Lung (tissue), 12 donors: ENCODE results near the gene UBASH3B. TPM values are rescaled to one million over a fixed set of nuclear protein-coding genes. Genes with fewer than 3 reads are reported as not detected.

Experiments
- ATAC-seq: fragments of 200-7000 bp; cut with Tn5 transposase; one replicate; pipeline ENCODE4 v1.9.1; 2020; ENCODE audit warnings: moderate number of reproducible peaks; ENCODE audit not compliant: insufficient read depth, low FRiP score
- DNase-seq, 3 donors: peaks; one replicate each; pipeline ENCODE4 v3.0.0-alpha.2; 2013 to 2017
- H3K27ac ChIP-seq, 2 donors: one replicate each; pipeline ENCODE4 v1.5.1; 2013; ENCODE audit warnings: mild to moderate bottlenecking in 2 of 2, moderate library complexity in 2 of 2, control low read depth in 1 of 2, inconsistent platforms in 1 of 2, low read depth in 1 of 2, low read length in 1 of 2
- H3K27me3 ChIP-seq, 3 donors: one replicate each; pipeline ENCODE4 v1.5.1; 2013; ENCODE audit warnings: low read length in 2 of 3; ENCODE audit not compliant: control insufficient read depth in 3 of 3, insufficient read depth in 3 of 3
- H3K36me3 ChIP-seq, 4 donors: one replicate each; pipeline ENCODE4 v1.5.1; 2013; ENCODE audit warnings: low read length in 4 of 4, mild to moderate bottlenecking in 1 of 4, moderate library complexity in 1 of 4; ENCODE audit not compliant: control insufficient read depth in 4 of 4, insufficient read depth in 4 of 4
- H3K4me1 ChIP-seq, 5 donors: one replicate each; pipeline ENCODE4 v1.5.1; 2013; ENCODE audit warnings: low read length in 5 of 5, mild to moderate bottlenecking in 2 of 5, moderate library complexity in 1 of 5; ENCODE audit not compliant: control insufficient read depth in 5 of 5, insufficient read depth in 5 of 5
- H3K4me3 ChIP-seq: one replicate; pipeline ENCODE4 v1.5.1; 2013; ENCODE audit warnings: mild to moderate bottlenecking, control low read depth, moderate library complexity
- H3K9ac ChIP-seq, 2 donors: one replicate each; pipeline ENCODE4 v1.5.1; 2013; ENCODE audit warnings: low read length in 2 of 2, control low read depth in 1 of 2; ENCODE audit not compliant: insufficient read depth in 1 of 2
- H3K9me3 ChIP-seq, 4 donors: one replicate each; pipeline ENCODE4 v1.5.1; 2013; ENCODE audit warnings: low read length in 3 of 4, mild to moderate bottlenecking in 1 of 4, moderate library complexity in 1 of 4; ENCODE audit not compliant: control insufficient read depth in 4 of 4, insufficient read depth in 3 of 4
- WGBS, 2 donors: extraction: QIAGEN DNeasy Blood & Tissue Kit; methylation state at CpG; one replicate each; pipeline ENCODE4 v1.1.7; 2013; 5-methylcytosine and 5-hydroxymethylcytosine counted together
- polyA plus RNA-seq, 2 donors: library from polyadenylated mRNA; stranded (reverse); fragments of 200-250 nt; gene quantifications; one replicate each; pipeline ENCODE4 v1.2.1, GENCODE V29; 2013
- total RNA-seq, 2 donors: library from RNA; depleted of rRNA in 1 of 2; stranded (reverse); fragments of >200 nt in 1 of 2; gene quantifications; one replicate each; pipeline ENCODE4 v1.2.1, GENCODE V29; 2014 to 2021
- TF ChIP-seq, protein P1 (sequence below): IDR thresholded peaks from 2 replicates; pipeline ENCODE4 v1.5.1; 2012; ENCODE audit warnings: mild to moderate bottlenecking; ENCODE audit errors: control extremely low read depth, extremely low read depth
- donor health status: control.
- donor health status: control.
- donor health status: Bipolar disorder and iron deficiency.
- donor health status: healthy.
- donor health status: DM: yes; HTN: yes; CAD: no.

UBASH3B gene
- total and polyA plus RNA-seq, 4 donors = 5.8 to 51.2 (median 12.4) TPM

DNA sequence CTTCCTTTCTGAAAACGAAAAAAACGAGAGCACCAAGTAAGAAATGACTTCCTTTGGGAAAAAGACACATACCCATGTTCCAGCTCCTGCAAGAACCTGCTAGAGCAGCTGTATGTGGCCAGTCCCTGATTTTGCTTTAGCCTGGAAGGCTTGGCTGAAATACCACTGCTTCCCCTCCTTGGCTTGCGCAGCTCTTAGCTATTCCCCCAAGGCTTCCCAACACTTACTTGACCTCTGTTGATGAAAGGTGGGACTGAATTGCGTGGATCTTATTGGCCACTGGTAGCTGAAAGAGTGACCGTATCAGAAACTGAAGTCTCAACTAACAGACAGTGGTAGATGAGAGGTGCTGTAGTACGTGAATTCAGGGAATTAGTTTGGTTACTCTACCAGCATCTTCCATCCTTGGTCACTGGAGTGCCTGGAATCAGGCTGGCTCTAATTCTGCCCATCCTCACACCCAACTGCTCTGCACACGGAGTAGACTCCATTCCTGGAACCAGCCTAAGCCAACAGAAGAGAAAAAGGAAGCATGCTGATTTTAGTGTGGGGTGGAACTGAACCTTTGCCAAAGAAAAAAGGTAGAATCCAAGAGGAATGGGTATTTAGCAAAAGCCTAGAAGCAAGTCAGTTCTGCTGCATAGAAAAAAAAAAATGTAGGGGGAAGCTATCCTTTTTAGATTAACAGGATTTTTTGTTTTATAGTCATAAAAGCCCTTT lies 109.0 kb downstream of the UBASH3B start:
- no peaks in the 10 kb centered on the region for H3K36me3 ChIP-seq
- 75 to 83% methylated on average over 7 of the region's 7 CpGs for WGBS, 2 donors
- DNase-seq (no peak), ATAC-seq (no peak)
- H3K4me3 ChIP-seq = no peak overlapping the region
- TF ChIP-seq, protein P1, sequence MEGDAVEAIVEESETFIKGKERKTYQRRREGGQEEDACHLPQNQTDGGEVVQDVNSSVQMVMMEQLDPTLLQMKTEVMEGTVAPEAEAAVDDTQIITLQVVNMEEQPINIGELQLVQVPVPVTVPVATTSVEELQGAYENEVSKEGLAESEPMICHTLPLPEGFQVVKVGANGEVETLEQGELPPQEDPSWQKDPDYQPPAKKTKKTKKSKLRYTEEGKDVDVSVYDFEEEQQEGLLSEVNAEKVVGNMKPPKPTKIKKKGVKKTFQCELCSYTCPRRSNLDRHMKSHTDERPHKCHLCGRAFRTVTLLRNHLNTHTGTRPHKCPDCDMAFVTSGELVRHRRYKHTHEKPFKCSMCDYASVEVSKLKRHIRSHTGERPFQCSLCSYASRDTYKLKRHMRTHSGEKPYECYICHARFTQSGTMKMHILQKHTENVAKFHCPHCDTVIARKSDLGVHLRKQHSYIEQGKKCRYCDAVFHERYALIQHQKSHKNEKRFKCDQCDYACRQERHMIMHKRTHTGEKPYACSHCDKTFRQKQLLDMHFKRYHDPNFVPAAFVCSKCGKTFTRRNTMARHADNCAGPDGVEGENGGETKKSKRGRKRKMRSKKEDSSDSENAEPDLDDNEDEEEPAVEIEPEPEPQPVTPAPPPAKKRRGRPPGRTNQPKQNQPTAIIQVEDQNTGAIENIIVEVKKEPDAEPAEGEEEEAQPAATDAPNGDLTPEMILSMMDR = no peak
- no peak overlapping the region for H3K27ac ChIP-seq
- H3K9ac ChIP-seq = no peak overlapping the region
- H3K4me1 ChIP-seq = peaks cover 0 to 2% (median 0%) of the 10 kb centered on the region in 5 donors
- no peaks in the 10 kb centered on the region for H3K9me3 ChIP-seq
- H3K27me3 ChIP-seq = no peaks in the 10 kb centered on the region

DNA sequence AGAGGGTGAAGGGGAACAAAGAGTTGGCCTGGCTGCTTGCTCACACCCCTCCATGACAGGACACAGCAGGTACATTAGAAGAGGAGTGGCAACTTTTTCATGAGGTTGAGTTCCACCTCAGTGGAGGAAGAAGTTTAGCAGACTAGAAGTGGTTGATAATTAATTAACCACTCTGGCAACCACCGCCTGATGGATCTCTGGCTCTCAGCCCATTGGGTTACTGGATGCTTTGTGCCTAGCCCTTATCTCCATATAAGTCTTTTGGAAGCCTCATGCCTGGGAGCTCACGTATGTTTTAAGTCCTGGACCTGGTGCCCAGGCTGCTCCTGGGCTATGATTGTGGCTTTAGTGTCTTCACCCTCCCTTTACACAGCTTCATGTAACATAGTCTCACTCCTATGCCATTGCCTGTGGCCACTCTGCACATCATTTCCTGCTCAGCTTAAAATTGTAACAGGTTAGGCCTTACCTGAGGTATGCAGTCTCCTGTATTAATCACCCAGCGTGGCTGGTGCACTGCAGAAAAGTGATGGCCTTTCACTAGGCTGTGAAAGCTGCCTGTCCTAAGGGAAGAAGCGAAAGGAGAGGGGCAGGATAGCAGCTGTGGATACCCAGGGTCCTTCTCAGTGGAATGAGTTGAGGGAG lies 110.1 kb downstream of the UBASH3B start:
- peaks cover 0 to 2% (median 0%) of the 10 kb centered on the region in 5 donors for H3K4me1 ChIP-seq
- H3K9ac ChIP-seq = no peak overlapping the region
- TF ChIP-seq, protein P1 = no peak
- ATAC-seq = no peak
- H3K36me3 ChIP-seq = no peaks in the 10 kb centered on the region
- DNase-seq = no peak
- no peaks in the 10 kb centered on the region for H3K9me3 ChIP-seq
- no peak overlapping the region for H3K27ac ChIP-seq
- H3K4me3 ChIP-seq = no peak overlapping the region
- no peaks in the 10 kb centered on the region for H3K27me3 ChIP-seq
- 90 to 94% methylated on average over 4 of the region's 4 CpGs for WGBS, 2 donors

DNA sequence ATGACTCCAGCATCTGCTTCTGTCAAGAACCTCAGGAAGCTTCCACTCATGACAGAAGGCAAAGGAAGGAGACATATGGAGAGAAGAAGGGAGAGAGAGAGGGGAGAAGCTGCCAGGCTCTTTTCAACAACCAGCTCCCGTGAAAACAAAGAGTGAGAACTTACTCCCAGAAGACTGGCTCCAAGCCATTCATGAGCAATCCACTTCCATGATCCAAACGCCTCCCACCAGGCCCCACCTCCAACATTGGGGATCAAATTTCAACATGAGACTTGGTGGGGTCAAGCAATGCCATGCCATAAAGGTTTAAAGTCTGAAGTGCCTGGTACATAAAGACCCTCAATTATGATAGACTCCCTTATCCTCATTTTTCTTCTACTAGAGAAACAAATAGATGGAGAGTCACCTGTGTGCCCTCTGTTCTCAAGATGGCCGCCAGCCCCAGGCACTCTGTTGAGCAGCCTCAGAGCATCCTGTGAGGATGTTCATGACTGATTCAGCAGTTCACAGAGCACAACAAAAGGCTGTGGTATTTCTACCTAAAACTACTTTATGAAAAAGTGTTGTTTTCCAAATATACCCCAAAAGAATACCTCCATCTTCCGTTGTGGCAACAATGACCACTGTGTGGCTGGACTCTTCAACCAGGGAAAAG lies 113.7 kb downstream of the UBASH3B start:
- Histone ChIP-seq H3K27me3 (peaks cover 0 to 2% (median 0%) of the 10 kb centered on the region in 3 donors), H3K4me1 (peaks cover 0 to 7% (median 2%) of the 10 kb centered on the region in 5 donors), H3K9ac (no peak overlapping the region), H3K4me3 (no peak overlapping the region), H3K9me3 (no peaks in the 10 kb centered on the region), H3K36me3 (no peaks in the 10 kb centered on the region), H3K27ac (no peak overlapping the region)
- DNase-seq = no peak
- ATAC-seq = no peak
- TF ChIP-seq, protein P1 = no peak
- 81 to 85% methylated on average over 4 of the region's 4 CpGs for WGBS, 2 donors
